LNCaP clone FGC (cell line): ENCODE results near the gene DAPK1.

Source experiments
- DNase-seq: peaks from one replicate; pipeline ENCODE4 v3.0.0-alpha.2; 2011; ENCODE audit warnings: low read depth
- H3K4me3 ChIP-seq: 2 replicates; pipeline ENCODE4 v1.5.1; 2011; ENCODE audit warnings: mild to moderate bottlenecking, low read depth, low read length, control low read depth
- TF ChIP-seq, protein P1 (sequence below): IDR thresholded peaks from 2 replicates; pipeline ENCODE4 v1.5.1; 2012; ENCODE audit warnings: mild to moderate bottlenecking; ENCODE audit not compliant: control insufficient read depth, insufficient read depth; ENCODE audit errors: extremely low read depth

The DAPK1 gene

DNA sequence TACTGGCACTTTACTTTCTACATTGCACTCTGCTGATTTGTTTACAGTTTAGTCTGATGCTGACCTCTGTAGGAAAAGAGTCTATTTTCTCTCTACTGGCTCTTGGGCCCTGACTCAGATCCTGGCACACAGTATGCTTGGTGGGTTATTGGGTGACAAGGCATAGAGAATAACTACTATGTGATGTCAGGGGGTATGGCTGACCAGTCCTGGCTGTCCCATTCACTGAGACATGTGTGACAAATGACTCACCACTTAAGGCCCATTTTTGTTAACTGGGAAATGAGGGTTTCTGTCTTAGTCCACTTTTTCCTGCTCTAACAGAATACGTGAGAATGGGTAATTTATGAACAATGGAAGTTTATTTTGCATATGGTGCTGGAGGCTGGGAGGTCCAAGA lies 66.4 kb downstream of the DAPK1 start:
- H3K4me3 ChIP-seq, result no peak overlapping the region
- TF ChIP-seq, protein P1, sequence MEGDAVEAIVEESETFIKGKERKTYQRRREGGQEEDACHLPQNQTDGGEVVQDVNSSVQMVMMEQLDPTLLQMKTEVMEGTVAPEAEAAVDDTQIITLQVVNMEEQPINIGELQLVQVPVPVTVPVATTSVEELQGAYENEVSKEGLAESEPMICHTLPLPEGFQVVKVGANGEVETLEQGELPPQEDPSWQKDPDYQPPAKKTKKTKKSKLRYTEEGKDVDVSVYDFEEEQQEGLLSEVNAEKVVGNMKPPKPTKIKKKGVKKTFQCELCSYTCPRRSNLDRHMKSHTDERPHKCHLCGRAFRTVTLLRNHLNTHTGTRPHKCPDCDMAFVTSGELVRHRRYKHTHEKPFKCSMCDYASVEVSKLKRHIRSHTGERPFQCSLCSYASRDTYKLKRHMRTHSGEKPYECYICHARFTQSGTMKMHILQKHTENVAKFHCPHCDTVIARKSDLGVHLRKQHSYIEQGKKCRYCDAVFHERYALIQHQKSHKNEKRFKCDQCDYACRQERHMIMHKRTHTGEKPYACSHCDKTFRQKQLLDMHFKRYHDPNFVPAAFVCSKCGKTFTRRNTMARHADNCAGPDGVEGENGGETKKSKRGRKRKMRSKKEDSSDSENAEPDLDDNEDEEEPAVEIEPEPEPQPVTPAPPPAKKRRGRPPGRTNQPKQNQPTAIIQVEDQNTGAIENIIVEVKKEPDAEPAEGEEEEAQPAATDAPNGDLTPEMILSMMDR, result no peak
- no peak for DNase-seq

- DNase-seq, result no peak
- no peak overlapping the region for H3K4me3 ChIP-seq
- TF ChIP-seq, protein P1, result no peak
Observed at GRCh38 chr9:87564791-87565241, 67.1 kb downstream of the DAPK1 start.

DNA sequence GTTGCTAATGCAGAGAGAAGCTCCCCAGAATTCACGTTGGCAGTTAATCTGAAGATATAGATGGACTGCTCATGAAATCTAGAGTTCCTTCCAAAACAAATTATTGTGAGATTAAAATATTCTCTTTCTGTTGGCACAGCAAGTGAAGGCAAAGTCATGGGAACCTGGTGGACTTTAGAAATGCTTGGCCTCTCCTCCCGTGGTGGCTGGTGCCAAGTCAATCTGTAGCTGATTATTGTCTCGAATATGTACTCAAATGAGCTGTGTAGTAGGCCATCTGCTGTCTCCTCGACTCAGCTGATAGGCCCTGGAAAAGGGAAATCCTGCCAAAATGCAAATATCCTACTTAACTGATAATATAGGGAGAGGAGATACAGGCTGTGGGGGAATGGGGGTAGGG lies 69.3 kb downstream of the DAPK1 start:
- no peak overlapping the region for H3K4me3 ChIP-seq
- DNase-seq, result no peak
- TF ChIP-seq, protein P1, result no peak

DNA sequence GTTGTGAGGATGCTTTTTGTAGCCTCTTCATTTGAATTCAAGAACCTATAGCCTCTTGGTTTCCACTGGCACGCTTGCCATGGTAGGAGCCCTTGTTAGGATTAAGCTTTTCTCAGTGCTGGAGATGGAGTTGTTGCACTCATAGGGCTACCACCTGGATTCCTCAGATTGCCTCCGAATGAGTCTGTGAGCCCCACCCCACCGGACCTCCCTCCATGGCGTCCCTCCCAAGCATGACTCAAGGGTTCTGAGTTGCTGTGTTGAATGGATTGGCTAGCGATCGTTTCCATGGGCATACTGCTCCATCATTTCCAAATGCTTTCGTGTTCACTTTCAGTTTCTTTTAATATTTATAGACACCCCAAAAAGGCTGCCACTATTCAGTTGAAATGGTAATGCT lies 69.9 kb downstream of the DAPK1 start:
- H3K4me3 ChIP-seq, result no peak overlapping the region
- DNase-seq, result no peak
- TF ChIP-seq, protein P1, result no peak

GRCh38 chr9:87567983-87568382 lies 70.3 kb downstream of the DAPK1 start:
- H3K4me3 ChIP-seq, result no peak overlapping the region
- TF ChIP-seq, protein P1, result no peak
- DNase-seq, result no peak

- TF ChIP-seq, protein P1, result no peak
- no peak for DNase-seq
- H3K4me3 ChIP-seq, result no peak overlapping the region
Observed at GRCh38 chr9:87568401-87568800, 70.7 kb downstream of the DAPK1 start.

- DNase-seq, result no peak
- TF ChIP-seq, protein P1, result no peak
- H3K4me3 ChIP-seq, result no peak overlapping the region
Observed at GRCh38 chr9:87569008-87569509, 71.4 kb downstream of the DAPK1 start.
